Activated CD8-positive, alpha-beta memory T cell treated with anti-CD3 and anti-CD28 coated beads, Interleukin-2, amount 50 U/mL, for 1 hour (primary cell): ENCODE measurements around the gene TNFSF10.

Experiments used
- DNase-seq: peaks from one replicate; pipeline ENCODE4 v3.0.0-alpha.2; 2020; ENCODE audit errors: extremely low read depth

TNFSF10 gene

GRCh38 chr3:172517859-172518466 is 5.3 kb downstream of the TNFSF10 start:
- no peak for DNase-seq

GRCh38 chr3:172516318-172517214 is 6.7 kb downstream of the TNFSF10 start:
- no peak for DNase-seq

GRCh38 chr3:172515130-172515918 is 7.9 kb downstream of the TNFSF10 start:
- DNase-seq: no peak

- no peak for DNase-seq
Measured at GRCh38 chr3:172514678-172515077, 8.6 kb downstream of the TNFSF10 start.

GRCh38 chr3:172513488-172513887 is 9.7 kb downstream of the TNFSF10 start:
- DNase-seq: no peak

- no peak for DNase-seq
Measured at GRCh38 chr3:172511783-172512762, 11.2 kb downstream of the TNFSF10 start.

GRCh38 chr3:172506094-172506493 is 17.1 kb downstream of the TNFSF10 start:
- DNase-seq: no peak

GRCh38 chr3:172501540-172501939 is 21.7 kb downstream of the TNFSF10 start:
- DNase-seq: no peak

- peak; percentile 28 for DNase-seq
Measured at GRCh38 chr3:172490198-172490669, 33.0 kb downstream of the TNFSF10 start.

- DNase-seq: no peak
Measured at GRCh38 chr3:172478116-172478515, 45.1 kb downstream of the TNFSF10 start.

- DNase-seq: no peak
Measured at GRCh38 chr3:172476347-172476746, 46.9 kb downstream of the TNFSF10 start.

GRCh38 chr3:172475703-172476102 is 47.5 kb downstream of the TNFSF10 start:
- no peak for DNase-seq

GRCh38 chr3:172471903-172472302 is 51.3 kb downstream of the TNFSF10 start:
- DNase-seq: no peak

GRCh38 chr3:172470588-172470987 is 52.6 kb downstream of the TNFSF10 start:
- DNase-seq: no peak

GRCh38 chr3:172467170-172467824 is 55.9 kb downstream of the TNFSF10 start:
- DNase-seq: no peak

GRCh38 chr3:172466553-172467130 is 56.6 kb downstream of the TNFSF10 start:
- DNase-seq: no peak

- DNase-seq: no peak
Measured at GRCh38 chr3:172465281-172465680, 57.9 kb downstream of the TNFSF10 start.

- no peak for DNase-seq
Measured at GRCh38 chr3:172464306-172464705, 58.9 kb downstream of the TNFSF10 start.

- no peak for DNase-seq
Measured at GRCh38 chr3:172461530-172462138, 61.6 kb downstream of the TNFSF10 start.

- DNase-seq: no peak
Measured at GRCh38 chr3:172456404-172456803, 66.8 kb downstream of the TNFSF10 start.
